Measurements from ENCODE around the gene SETBP1. TPM values are rescaled to one million over a fixed set of nuclear protein-coding genes. Genes with fewer than 3 reads are reported as not detected.

The SETBP1 gene
- total and polyA plus RNA-seq, 2 of the 13 experiments (the other 11 are each of a cell fraction or from before 2014, with no cell fraction given), result 0.18 to 0.65 TPM

GRCh38 chr18:44737623-44738022, 56.9 kb downstream of the SETBP1 start:
- H4K20me1 ChIP-seq (ENCODE audit: insufficient read depth, low read length), result no peaks in the 10 kb centered on the region
- H3K4me2 ChIP-seq (ENCODE audit: low read depth, low read length), result no peak overlapping the region
- ChIA-PET POLR2A (no interaction called here), CTCF (ENCODE audit: low intra/inter-chr PET ratio, low total read pairs) (no interaction called here)
- no peak overlapping the region for H3K9ac ChIP-seq (ENCODE audit: insufficient read depth, low read depth, low read length)
- no peak for TF ChIP-seq ZNF121 (CRISPR knock-in tag; IDR thresholded peaks at IDR 0.05)
- TF ChIP-seq JARID2 (CRISPR knock-in tag; IDR thresholded peaks at IDR 0.05; ENCODE audit: insufficient replicate concordance), result no peak
- no peak for TF ChIP-seq CC2D1A (CRISPR knock-in tag; IDR thresholded peaks at IDR 0.05)
- no peak for TF ChIP-seq ZNF839 (CRISPR knock-in tag; IDR thresholded peaks at IDR 0.05; ENCODE audit: borderline replicate concordance)
- no peak for TF ChIP-seq POLR2AphosphoS5 (IDR thresholded peaks at IDR 0.05; ENCODE audit: low read depth, low read length)
- TF ChIP-seq ZBTB33 (CRISPR knock-in tag; IDR thresholded peaks at IDR 0.05), result no peak
- TF ChIP-seq NR2F6 (IDR thresholded peaks at IDR 0.05), result no peak
- no peak for TF ChIP-seq NR2F6 (CRISPR knock-in tag; IDR thresholded peaks at IDR 0.05)
- TF ChIP-seq, protein P1, sequence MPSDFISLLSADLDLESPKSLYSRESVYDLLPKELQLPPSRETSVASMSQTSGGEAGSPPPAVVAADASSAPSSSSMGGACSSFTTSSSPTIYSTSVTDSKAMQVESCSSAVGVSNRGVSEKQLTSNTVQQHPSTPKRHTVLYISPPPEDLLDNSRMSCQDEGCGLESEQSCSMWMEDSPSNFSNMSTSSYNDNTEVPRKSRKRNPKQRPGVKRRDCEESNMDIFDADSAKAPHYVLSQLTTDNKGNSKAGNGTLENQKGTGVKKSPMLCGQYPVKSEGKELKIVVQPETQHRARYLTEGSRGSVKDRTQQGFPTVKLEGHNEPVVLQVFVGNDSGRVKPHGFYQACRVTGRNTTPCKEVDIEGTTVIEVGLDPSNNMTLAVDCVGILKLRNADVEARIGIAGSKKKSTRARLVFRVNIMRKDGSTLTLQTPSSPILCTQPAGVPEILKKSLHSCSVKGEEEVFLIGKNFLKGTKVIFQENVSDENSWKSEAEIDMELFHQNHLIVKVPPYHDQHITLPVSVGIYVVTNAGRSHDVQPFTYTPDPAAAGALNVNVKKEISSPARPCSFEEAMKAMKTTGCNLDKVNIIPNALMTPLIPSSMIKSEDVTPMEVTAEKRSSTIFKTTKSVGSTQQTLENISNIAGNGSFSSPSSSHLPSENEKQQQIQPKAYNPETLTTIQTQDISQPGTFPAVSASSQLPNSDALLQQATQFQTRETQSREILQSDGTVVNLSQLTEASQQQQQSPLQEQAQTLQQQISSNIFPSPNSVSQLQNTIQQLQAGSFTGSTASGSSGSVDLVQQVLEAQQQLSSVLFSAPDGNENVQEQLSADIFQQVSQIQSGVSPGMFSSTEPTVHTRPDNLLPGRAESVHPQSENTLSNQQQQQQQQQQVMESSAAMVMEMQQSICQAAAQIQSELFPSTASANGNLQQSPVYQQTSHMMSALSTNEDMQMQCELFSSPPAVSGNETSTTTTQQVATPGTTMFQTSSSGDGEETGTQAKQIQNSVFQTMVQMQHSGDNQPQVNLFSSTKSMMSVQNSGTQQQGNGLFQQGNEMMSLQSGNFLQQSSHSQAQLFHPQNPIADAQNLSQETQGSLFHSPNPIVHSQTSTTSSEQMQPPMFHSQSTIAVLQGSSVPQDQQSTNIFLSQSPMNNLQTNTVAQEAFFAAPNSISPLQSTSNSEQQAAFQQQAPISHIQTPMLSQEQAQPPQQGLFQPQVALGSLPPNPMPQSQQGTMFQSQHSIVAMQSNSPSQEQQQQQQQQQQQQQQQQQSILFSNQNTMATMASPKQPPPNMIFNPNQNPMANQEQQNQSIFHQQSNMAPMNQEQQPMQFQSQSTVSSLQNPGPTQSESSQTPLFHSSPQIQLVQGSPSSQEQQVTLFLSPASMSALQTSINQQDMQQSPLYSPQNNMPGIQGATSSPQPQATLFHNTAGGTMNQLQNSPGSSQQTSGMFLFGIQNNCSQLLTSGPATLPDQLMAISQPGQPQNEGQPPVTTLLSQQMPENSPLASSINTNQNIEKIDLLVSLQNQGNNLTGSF (CRISPR knock-in tag; IDR thresholded peaks at IDR 0.05), result no peak
- no peak for TF ChIP-seq SMC3 (IDR thresholded peaks at IDR 0.05; ENCODE audit: low read length)
- TF ChIP-seq SMYD3 (CRISPR knock-in tag; IDR thresholded peaks at IDR 0.05), result no peak
- TF ChIP-seq CEBPG (CRISPR knock-in tag; IDR thresholded peaks at IDR 0.05), result no peak
- no peak for TF ChIP-seq ZNF816 (CRISPR knock-in tag; IDR thresholded peaks at IDR 0.05; ENCODE audit: borderline replicate concordance)
- TF ChIP-seq MAX (IDR thresholded peaks at IDR 0.05), result no peak
- no peak for TF ChIP-seq TMF1 (CRISPR knock-in tag; IDR thresholded peaks at IDR 0.05; ENCODE audit: low read depth)
- no peak for TF ChIP-seq ZNF710 (CRISPR knock-in tag; IDR thresholded peaks at IDR 0.05; ENCODE audit: borderline replicate concordance)
- no peak for TF ChIP-seq ADNP (CRISPR knock-in tag; IDR thresholded peaks at IDR 0.05)
- no peak for TF ChIP-seq ZNF788 (CRISPR knock-in tag; IDR thresholded peaks at IDR 0.05; ENCODE audit: borderline replicate concordance)
- no peak for TF ChIP-seq ZNF207 (IDR thresholded peaks at IDR 0.05; ENCODE audit: borderline replicate concordance)
- H3K9me3 ChIP-seq (ENCODE audit: low read length), result no peaks in the 10 kb centered on the region
- intact Hi-C loops (cut with micrococcal nuclease; ENCODE audit: unreplicated experiment), result no loop called here
- H3K79me2 ChIP-seq (ENCODE audit: insufficient read depth, low read length), result no peaks in the 10 kb centered on the region
- H3K4me3 ChIP-seq (replicated peaks in 1 of 3; ENCODE audit: insufficient read depth in 1 of 3, low read depth in 2 of 3, low read length in 3 of 3), result no peak overlapping the region
- 59% methylated on average over 3 of the region's 3 CpGs for WGBS (ENCODE audit: low lambda C conversion rate)
- no peak for FAIRE-seq
- BruUV-seq (replicated peaks), result no TSS peak
- ATAC-seq, result no peak
- DNase-seq (ENCODE audit: low spot score), result no peak
- peaks cover 0 to 2% of the 10 kb centered on the region in 2 experiments; a peak in 1 of 5 replicates for H3K27me3 ChIP-seq (ENCODE audit: control insufficient read depth in 1 of 2, insufficient read depth in 2 of 2, low read length in 2 of 2)
- no peak overlapping the region for H2AFZ ChIP-seq (ENCODE audit: low read length)
- H3K4me1 ChIP-seq (ENCODE audit: insufficient read depth, low read length), result no peaks in the 10 kb centered on the region
- in situ Hi-C loops (cut with HindIII; ENCODE audit: extremely low pct_ligation_motif_present, low pct_unique_long_range_greater_than_20kb), result no loop called here
- no peak overlapping the region for H3K27ac ChIP-seq (ENCODE audit: extremely low read length, insufficient read depth, low read length)
- no peaks in the 10 kb centered on the region for H3K36me3 ChIP-seq (replicated peaks in 1 of 2; ENCODE audit: control insufficient read depth in 1 of 2, insufficient read depth in 2 of 2, low read length in 2 of 2)
